ENCODE measurements around the gene KRTAP5-2.
A peak's percentile ranks its signal among the peaks of the same experiment; 100 is the strongest.

The KRTAP5-2 gene

DNA sequence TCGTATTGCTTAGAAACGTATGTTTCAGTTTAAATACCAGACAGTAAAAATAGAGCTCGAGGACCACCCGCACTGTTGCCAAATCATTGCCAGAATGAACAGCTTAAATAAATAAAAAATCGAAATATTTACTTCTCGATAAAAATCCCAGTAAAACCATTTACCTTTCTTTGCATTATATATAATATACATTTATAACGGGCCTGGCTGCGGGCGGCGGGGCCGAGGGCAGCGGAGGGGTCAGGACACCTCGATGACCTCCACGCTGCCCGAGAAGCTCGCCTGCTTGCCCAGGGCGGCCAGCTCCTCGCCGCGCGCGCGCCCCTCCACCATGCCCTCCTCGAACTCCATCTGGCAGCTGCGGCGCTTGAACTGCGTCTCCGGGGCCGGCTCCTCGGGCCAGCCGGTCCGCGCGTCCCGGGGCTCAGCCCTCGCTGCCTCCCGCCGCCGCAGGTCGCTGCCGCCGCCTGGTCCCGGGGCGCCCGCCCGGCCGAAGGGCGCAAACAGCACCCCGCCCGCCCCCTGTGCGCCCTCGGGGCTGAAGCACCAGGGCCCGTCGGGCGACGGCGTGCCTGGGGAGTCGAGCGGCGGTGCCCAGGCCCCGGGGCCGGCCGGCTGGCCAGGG is 41.7 kb downstream of the KRTAP5-2 start:
- DNase-seq (ENCODE audit: low spot score), result no peak

GRCh38 chr11:1555713-1556153 is 42.4 kb downstream of the KRTAP5-2 start:
- no peak for DNase-seq (ENCODE audit: low spot score)

DNA sequence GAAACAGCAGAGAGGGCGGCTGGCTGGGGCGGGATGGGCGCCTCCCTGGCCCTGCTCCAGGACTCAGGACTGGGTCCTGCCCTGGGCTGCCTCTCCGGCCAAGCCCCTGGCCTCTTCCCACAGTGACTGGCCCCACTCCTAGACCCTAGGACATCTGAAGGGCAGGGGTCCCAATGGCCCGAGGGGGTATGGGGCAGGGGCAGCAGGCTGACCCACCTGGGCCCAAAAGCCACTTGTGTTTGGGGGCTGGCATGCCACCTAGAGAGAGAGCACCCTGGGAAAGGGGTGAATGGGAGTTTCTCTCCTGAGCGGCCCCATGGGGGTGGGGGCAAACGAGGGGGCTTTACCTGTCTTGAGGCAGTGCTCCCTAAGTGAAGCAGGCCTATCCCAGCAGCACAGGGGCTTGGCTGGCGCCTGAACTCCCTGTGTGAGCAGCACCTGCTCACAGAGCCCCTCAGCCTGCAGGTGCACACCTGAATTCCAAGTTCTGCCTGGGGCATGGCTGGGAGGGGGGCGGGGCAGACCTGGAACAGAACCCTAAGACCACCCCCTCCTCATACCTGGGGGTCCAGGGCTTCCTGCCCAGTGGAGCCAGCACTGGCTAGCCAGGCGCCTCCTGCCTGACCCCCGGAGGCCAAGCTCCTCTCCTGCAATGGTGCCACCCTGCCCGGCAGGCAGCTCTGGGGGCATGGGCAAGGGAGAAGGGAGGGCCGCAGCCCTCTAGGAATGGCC is 42.9 kb downstream of the KRTAP5-2 start:
- no peak for DNase-seq (ENCODE audit: low spot score)

DNA sequence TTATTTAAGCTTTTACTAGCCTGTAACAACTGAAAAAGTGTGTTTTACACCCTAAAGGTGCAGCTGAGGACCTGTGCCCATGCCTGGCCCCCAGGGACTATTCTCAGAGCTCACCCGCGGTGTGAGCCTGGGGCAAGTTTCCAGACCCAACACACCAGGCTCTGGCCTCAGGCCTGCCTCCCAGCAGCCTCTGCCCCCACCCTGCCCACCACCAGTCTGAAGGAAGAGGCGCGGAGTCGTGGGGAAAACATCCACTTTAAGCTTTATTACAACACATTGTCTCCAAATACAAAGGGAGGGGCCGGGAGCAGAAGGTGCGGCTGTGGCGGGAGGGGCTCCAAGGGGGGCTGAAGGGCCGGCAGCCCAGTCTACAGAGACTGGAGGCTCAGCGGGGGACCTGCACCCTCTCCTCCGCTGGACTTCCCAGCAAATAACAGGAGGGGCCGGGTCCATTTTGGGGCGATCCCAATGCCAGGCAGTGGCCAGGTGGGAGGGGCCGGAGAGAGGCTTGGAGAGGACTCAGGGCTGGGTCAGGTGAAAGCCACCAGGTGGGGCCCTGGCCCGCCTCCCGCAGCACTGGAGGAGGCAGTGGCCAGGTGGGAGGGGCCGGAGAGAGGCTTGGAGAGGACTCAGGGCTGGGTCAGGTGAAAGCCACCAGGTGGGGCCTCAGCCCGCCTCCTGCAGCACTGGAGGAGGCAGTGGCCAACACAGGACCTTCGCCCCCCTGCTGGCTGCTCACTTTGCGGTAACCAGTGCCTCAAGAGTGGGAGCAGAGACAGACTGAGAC is 44.1 kb downstream of the KRTAP5-2 start:
- no peak for DNase-seq (ENCODE audit: low spot score)

DNA sequence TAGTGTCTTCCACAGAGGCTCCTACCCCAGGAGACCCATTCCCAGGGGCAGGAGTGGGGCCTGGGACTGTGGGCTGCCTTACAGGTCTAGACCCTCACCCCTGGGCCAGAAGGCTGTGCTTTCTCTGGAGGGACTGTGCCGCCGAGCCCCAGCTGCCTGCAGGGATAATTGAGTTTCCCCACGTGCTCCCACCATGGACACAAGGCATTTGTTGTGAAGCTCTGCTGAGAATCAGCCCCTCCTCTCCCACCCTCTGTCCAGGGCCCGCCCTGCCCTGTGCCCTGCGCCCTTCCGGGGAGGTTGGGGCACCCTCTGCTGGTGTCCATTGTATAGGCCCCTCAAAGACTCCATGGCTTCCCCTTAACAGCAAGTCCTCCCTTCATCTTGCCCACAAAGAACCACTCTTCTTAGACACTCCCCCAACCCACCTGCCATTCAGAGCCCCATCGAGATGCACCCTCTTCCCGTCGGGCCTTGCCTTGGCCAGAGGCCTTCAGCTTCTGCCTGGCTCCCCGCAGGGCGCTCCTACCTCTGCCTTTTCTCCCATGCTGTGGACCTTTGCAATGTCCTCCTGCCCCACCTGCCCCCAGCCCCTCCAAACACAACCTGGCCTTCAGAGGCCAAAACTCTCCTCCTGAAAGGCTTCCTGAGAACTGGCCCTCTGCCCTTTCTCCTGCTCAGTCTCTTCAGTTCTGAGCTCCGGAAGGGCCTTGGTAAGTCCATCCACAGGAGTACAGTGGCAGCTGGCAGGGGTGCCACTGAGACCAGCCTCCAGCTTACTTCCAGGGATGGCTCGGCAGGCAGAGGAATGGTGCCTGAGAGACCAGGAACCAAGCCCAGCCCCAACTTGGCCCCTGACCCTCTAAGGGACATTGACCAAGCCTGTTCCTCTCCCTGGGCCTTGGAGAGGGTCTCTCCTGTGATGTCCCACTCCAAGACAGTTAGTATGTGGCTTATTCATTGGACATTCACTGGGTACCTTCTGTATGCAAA is 48.5 kb downstream of the KRTAP5-2 start:
- peak; percentile 73 for DNase-seq (ENCODE audit: low spot score)

DNA sequence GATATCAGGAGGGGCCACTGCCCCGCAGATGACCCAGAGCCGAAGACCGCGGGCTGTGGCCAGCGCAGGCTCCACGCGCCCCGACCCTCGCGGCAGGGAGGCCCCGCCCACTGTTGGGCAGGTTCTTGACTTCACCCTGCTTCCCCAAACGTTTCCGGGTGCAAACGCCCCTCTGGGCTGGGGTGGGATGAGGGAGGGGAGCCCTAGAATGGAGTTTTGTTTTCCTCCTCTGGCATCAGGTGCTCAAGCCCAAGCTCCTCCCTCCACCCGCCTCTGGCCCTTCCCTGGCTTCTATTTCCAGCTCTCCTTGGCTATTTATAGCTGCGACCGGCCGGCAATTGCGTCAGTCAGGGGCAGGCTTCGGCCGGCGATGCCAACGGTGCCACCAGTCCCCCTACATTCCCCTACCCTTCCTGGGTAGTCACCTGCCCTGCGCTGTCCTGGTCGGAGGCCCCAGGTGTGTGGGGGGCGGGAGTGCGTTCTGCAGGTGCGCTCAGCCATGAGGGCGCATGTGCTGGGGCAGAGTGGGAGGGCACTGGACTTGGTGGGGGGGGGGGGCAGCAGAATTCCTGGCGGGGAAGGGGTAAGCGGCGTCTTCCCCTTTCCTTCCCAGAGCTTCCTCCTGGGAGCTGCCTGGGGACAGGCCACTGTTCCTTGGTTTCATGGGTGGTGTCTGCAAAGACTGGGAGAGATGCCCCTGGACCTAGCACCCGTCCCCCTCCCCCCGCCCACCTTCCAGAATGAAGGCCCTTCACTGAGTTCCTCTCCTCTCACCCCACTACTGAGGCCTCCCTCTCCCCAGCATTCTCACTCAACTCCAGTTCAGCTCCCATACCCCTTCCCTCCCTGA is 49.6 kb downstream of the KRTAP5-2 start:
- DNase-seq (ENCODE audit: low spot score), result peak; percentile 55

DNA sequence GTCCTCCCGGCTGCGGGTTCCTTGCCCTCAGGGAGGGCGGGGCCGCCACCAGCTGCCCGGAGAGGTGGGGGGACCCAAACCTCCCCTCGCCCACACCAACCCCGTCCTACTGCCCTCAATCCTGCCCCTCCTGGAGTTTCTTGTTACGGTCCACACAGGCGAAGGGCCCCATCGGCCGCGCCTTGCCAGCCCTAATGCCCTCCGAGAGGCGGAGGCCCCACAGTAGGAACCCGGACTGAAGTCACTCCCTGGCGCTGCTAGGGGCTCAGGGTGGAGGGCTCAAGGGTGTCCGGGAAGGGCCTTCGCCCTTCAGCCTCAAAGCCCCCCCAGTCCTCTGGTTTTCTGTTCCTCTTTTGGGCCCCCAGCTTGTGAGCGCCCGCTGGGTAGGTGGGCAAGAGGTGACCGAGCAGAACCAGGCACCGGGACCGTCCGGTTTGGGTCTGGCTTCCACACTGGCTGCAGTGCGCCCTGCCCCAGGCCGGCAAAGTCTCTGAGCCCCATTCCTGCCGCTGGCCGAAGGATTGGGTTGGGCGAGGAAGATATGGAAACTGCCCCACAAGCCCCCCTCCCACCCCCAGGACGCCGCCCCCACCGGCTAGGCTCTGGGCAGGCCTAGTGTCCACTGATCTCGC is 50.5 kb downstream of the KRTAP5-2 start:
- DNase-seq (ENCODE audit: low spot score), result no peak
